Stimulated activated CD8-positive, alpha-beta memory T cell treated with anti-CD3 and anti-CD28 coated beads, Interleukin-7, amount 100 ng/mL, for 1 hour (primary cell): ENCODE measurements around the gene RAB3IL1.
"Not testable (repeated sequence)": the region's sequence is repeated elsewhere in the genome, so short reads cannot be mapped to it uniquely, and the experiment has no call there.

Experiments
- DNase-seq, 2 donors: peaks; one replicate each; pipeline ENCODE4 v3.0.0-alpha.2; 2020; ENCODE audit warnings: low read depth in 2 of 2

RAB3IL1 gene, protein sequence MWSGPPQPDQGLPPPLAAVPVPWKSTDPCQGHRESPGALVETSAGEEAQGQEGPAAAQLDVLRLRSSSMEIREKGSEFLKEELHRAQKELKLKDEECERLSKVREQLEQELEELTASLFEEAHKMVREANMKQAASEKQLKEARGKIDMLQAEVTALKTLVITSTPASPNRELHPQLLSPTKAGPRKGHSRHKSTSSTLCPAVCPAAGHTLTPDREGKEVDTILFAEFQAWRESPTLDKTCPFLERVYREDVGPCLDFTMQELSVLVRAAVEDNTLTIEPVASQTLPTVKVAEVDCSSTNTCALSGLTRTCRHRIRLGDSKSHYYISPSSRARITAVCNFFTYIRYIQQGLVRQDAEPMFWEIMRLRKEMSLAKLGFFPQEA

DNA sequence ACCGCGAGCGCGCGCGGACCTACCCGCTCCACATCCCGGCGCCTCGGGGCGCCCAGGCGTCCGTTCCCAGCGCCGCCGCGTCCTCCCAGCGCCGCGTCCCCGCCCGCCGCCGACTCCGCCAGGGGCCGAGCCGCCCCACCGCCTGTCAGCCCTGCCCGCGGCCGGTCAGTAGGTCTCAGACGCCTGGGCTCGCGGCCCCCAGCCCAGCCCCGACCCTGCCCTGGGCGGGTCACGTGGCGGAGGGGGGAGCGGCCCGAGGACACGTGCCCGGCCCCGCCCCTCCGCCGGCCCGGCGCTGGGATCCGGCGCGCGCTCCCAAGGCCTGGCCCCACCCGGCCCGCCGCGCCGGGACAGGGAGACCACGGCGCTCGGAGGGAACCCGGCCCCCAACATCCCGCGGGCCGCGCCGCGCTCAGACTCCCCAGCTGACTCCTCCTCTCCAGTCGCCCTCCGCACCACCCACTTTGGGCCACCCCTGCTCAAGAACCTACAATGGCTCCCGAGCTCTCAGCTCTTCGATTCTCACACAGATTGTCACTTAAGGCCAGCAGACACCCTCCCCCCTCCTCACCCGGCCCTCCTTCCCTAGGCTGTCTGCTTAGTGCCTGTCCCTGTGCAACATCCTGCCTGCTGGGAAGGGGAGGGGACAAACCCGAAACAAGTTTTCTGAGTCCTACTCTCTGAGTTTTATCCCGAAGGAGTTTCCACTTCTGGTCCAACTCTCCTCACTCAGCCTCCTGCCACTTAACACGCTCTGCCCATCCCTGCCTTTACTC lies at the start of gene RAB3IL1:
TSS of gene RAB3IL1 (minus strand) at position 233 of the 776 bp plus-strand sequence. CDS start at position 34, 199 bp downstream.
- no peak for DNase-seq

DNA sequence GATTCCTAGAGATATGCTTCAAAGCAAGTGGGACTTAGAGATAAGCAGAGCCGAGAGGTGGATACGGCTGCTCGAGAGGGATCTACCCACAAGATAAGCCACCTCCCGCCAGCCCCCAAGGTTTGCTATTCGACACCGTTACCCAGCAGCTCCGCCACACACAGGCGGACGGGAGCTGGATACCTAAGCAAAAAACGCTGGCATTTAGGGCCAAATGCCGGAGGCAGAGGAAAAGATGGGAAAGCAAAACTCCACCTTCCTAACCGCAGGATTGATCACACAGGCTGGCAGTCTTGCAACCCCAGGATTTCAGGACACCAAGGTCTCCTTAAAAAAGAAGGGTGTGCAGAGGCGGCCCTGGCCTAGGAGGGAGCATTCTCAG lies 49.4 kb upstream of the RAB3IL1 start:
- DNase-seq: no peak

DNA sequence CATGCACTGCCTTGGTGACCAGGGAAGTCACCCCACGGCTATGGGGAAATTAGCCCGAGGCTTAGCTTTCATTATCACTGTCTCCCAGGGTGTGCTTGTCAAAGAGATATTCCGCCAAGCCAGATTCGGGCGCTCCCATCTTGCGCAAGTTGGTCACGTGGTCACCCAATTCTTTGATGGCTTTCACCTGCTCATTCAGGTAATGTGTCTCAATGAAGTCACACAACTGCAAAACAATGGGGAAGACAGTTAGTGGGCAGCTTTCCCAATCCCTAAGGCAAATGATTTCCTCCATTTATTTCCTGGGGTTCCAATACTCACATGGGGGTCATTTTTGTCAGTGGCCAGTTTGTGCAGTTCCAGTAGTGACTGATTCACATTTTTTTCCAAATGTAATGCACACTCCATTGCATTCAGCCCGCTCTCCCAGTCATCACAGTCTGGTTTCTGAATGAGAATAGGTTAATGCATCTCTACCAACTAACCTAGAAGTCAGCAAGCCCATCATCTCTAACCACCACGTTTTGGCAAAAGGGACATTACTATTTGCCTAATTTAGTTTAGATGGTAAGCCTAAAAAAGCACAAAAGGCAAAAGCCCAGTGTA lies 47.4 kb upstream of the RAB3IL1 start:
- DNase-seq: not testable (repeated sequence)

DNA sequence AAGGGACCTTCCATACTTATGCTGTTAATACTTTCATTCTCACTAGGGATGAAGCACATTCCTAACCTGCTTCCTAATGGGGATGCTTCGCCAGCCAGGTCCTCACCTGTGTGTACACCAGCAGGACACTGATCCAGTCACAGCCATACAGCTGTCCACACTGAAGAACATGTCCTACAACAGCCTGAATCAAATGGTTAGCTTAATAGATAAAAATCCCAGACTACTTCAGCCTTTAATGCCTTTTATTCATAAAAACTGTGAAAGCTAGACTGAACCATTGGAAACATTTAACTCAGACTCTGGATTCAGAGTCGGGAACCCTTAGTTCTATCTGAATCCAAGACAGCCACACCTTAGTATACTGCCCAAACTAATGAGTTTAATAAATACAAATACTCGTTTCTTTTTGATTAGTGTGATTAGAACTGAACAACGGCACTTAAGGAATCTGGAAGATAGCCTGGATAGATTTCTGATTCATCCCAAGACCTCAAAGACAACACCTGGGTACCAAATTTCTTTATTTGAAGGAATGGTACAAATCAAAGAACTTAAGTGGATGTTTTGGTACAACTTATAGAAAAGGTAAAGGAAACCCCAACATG lies 46.8 kb upstream of the RAB3IL1 start:
- no peak for DNase-seq

DNA sequence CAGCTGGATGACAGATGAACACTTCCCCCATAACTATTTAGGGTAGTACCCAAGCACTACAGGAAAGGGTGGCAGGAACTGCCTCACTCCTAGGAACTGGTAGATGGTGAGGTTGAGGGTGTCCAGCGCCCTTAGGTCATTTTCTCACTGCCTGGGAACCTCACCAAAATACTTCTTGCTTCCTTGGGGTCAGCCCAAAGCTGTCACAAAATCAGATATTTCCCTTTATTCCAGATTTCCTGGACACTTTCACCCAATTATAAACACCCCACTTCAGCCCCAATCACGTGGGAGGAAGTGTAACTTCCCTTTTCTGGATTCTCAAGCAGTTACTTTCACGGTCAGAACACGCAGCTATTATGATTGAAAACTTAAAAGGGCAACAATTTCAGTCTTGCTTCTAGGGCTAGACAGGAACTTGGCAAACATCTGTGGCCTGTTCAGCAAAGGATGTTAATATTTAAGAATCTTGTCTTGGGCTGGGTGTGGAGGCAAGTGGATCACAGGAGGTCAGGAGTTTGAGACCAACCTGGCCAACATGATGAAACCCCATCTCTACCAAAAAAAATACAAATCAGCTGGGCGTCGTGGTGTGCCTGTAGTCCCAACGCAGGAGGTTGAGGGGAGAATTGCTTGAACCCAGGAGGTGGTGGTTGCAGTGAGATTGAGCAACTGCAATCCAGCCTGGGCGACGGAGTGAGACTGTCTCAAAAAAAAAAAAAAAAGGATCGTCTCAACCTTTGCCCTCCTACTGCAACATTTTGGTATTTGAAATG lies 46.1 kb upstream of the RAB3IL1 start:
- DNase-seq: no peak

DNA sequence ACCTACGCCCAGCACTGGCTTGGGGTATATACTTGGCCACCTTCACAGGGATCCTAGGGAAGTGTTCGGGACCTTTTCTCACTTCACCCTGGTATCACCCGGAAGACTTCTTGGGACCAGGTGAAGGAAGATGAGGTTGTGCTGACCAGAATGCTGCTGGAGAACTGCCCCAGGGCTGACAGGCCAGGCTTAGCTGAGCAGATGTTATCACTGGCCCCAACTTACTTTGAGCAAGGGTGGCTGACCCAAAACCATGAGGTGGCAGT lies 45.6 kb upstream of the RAB3IL1 start:
- DNase-seq: no peak

DNA sequence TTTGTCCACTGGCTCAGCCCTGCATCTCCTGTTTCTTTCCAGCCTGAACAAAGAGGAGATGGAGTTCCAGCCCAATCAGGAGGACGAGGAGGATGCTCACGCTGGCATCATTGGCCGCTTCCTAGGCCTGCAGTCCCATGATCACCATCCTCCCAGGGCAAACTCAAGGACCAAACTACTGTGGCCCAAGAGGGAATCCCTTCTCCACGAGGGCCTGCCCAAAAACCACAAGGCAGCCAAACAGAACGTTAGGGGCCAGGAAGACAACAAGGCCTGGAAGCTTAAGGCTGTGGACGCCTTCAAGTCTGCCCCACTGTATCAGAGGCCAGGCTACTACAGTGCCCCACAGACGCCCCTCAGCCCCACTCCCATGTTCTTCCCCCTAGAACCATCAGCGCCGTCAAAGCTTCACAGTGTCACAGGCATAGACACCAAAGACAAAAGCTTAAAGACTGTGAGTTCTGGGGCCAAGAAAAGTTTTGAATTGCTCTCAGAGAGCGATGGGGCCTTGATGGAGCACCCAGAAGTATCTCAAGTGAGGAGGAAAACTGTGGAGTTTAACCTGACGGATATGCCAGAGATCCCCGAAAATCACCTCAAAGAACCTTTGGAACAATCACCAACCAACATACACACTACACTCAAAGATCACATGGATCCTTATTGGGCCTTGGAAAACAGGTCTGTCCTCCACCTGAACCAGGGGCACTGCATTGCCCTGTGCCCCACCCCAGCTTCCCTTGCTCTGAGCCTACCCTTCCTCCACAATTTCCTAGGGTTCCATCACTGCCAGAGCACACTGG lies 45.0 kb upstream of the RAB3IL1 start:
- no peak for DNase-seq

DNA sequence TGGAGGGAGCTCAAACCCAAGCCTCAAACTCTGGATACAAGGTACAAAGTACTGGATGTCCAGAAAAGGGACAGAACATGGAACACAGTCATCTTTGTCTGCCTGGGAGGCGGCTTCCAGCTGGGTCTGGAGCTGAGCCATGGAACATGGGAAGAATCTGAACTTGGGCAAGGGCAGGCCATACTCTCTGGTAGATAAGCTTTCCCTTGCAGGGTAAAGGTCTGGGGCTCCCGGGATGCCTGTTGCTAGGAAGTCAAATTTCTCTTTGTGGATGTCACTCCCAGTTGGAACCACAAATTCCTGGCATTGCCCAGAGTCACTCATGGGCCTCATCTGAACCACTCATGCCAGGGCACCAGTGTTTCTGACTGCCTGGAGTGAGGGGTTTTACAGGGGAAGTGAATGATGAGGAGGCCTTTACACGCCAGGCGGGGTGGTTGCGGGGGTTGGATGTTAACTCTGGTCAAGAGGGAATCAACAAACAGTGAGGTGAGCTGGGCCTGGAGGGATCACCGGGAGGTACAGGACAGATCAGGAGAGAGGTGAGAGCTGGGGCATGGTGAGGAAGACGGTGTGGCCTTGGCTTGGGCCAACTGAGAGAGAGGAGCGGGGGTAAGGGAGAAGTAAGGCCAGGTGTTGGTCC lies 44.3 kb upstream of the RAB3IL1 start:
- no peak for DNase-seq

DNA sequence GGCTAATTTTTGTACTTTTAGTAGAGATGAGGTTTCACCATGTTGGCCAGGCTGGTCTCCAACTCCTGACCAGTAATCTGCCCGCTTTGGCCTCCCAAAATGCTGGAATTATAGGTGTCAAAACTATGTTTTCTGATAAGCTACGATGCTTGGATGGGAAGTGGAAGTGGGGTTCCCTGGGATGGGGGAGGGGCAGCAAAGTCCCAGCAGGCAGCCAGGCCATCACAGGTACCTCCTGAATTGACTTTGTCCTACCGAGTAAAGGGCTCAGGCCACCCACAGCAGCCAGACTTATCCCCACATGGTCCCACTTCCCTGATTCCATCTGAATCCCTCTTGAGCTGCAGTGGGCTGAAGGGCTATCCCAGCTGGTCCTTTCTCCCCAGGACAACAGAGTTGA lies 43.2 kb upstream of the RAB3IL1 start:
- DNase-seq: no peak

DNA sequence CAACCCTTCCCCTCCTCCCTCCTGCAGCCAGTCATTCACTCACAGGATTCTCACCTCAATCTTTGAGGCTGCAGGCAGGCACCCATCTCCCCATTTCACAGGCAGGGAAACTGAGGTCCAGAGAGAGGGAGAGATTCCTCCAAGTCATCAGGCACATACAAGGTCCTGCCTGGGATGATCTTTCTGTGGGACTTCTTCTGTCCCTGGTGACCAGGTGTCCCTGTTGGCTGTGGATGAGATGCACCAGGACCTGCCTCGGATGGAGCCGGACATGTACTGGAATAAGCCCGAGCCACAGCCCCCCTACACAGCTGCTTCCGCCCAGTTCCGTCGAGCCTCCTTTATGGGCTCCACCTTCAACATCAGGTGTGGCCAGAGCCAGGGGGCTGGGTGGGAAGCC lies 42.3 kb upstream of the RAB3IL1 start:
- DNase-seq: no peak

DNA sequence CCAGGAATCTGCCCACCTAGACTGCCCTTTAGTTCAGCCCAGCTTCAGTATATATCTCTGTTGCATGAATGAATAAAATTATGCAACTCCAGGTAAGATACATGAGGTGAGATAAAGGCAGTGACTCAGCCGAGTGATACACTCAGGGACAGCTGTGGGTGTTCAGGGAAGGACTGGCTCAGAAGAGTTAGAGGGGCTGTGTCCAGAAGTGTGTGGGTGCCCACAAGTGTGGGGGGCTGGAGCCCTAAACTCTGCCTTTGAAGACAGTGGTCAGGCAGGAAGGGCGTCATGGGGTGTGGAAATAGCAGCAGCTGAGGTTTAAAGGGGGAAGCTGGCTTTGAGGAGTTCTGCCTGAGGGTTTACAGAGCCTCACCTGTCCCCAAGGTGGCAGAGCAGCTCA lies 41.7 kb upstream of the RAB3IL1 start:
- DNase-seq: no peak

DNA sequence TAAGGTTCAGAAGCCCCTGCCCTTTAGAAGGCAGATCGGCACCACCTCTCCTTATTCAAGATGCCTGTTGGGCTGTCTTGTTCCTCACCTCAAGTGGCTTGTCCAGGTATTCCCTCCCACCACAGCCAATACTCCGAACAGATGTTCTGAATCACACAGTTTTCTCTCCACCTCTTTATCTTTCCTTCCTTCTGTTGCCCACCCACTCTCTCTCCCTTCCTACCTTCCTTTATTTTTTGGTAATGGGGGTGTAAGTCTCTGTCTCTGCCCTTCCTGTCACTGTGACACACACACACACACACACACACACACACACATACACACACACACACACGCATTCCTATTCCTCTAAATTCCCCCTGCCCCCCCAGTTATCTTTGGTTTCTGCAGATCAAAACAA lies 41.2 kb upstream of the RAB3IL1 start:
- no peak for DNase-seq

DNA sequence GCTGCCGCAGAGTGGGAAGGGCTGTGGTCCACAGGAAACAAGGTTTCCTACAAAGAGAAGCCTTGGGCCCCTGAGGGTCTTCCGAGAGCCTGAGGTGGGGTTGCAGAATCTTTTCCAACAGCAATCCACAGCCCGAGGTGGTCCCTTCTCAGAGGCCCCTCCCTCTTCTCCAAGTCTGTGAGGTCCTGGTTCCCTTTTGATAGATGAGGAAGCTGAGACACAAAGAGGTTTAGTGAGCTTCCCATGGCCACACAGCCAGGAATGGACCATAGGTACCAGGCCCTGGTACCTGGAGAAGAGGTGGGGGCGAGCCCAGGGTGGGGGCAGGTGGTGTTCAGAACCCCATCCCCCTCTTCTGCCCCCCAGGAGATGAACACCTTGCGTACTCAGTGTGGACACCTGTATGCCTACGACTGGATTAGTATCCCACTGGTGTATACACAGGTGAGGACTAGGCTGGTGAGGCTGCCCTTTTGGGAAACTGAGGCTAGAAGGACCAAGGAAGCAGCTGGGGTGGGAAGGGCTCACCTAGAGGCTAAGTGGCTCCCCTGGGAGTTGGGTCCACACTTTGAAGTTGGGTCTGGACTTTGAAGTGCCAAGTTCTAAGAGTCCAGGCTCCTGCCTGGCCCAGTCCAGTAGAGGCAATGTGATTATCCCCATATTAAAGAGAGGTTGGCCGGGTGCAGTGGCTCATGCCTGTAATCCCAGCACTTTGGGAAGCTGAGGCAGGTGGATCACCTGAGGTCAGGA lies 39.8 kb upstream of the RAB3IL1 start:
- DNase-seq: no peak

DNA sequence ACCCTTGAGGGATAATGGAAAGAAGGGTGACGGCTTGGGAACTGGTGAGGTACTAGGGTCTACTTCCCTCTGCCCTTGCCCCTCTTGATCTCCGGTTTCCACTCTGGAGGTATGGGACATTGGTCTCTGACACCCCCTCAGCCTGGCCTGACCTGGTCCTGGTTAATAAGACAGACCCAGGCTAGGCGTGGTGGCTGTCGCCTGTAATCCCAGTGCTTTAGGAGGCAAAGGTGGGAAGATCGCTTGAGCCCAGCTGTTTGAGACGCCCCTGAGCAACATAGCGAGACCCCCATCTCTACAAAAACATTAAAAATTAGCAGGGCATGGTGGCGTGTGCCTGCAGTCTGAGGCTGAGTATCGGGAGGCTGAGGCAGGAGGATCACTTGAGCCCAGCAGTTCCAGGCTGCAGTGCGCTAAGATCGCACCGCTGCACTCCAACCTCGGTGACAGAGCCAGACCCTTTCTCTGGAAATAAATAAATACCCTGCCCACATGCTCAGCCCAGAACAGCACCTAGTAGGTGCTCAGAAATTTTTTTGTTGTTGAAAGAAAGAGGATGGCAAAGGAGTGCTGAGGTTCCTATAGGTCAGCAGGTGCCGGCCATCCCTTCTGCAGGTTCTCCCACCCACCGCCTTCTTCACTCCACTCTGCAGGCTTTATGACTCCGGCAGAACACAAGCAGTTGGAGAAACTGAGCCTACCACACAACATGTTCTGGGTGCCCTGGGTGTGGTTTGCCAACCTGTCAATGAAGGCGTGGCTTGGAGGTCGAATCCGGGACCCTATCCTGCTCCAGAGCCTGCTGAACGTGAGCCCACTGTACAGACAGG lies 39.0 kb upstream of the RAB3IL1 start:
- no peak for DNase-seq

DNA sequence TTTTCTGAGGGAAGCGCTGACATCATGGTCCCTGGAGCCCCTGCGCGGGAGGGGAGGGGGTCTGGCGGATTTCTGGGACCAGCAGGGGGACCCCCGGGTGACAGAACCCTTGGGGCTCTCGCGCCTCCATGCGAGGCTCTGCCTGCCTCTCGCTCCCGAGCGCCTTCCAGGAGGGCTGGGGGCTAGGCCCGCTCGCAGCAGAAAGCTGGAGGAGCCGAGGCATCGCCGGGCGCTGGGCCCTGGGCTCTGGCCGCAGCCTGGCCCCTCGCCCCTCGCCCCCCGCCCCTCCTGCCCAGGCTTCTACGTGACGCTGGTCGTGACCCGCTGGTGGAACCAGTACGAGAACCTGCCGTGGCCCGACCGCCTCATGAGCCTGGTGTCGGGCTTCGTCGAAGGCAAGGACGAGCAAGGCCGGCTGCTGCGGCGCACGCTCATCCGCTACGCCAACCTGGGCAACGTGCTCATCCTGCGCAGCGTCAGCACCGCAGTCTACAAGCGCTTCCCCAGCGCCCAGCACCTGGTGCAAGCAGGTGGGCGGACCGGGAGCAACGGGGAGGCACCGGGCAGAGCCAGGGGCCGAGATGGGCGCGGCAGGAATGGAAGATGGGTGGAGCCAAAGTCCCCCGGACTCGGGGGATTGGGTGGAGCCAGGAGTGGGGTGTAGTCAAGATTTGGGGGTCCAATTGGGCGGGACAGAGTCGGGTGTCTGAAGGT lies 38.2 kb upstream of the RAB3IL1 start:
- DNase-seq: no peak

DNA sequence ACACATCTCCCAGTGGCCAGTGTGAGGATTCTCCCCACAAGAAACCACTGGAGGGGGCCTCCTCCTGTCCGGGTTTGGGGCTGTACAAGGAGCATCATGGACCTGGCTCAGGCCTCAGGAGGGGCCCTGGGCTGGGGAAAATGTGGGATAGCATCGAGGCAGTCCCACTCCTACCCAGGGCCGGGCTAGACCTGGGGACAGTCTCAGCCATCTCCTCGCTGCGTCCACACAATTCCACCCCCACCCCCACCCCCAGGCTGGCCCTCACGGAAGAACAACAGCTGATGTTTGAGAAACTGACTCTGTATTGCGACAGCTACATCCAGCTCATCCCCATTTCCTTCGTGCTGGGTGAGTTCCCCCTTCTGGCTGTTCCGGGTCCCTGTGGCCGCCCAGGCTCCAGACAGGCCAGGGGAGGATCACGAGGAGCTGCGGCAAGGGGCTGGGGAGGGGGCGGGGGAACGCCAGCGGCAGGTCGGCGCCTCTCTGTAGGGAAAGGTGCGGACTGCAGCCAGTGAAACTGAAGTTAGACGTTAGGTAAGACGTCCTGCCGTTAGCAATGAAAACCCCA lies 37.6 kb upstream of the RAB3IL1 start:
- DNase-seq: no peak

DNA sequence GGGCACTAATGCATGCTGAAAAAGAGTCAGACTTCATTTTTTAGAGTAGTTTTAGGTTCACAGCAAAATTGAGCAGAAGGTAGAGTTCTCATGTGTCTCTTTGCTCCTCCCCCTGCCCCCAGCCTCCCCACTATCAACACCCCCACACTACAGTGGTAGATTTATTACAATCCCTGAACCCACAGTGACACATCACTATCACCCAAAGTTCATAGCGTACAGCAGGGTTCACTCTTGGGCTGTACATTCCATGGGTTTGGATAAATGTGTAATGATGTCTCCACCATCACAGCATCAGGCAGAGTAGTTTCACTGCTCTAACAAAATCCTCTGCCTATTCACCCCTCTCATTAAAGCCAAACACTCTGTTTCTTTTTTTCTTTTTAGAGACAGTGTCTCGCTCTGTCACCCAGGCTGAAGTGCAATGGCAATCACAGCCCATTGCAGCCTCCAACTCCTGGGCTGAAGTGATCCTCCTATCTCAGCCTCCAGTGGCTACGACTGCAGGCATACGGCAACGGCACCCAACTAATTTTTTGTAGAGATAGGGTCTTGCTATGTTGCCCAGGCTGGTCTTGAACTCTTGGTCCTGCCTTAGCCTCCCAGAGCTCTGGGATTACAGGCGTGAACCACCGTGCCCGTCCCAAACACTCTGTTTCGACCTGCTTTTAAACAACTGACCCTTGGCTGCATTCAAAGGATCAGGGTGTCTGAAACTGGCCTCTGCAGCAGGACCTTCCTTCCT lies 36.9 kb upstream of the RAB3IL1 start:
- DNase-seq: no peak
